Right cardiac atrium (tissue), 5 donors: ENCODE results near the gene MBOAT7. TPM values are rescaled to one million over a fixed set of nuclear protein-coding genes. Genes with fewer than 3 reads are reported as not detected.
A peak's percentile ranks its signal among the peaks of the same experiment; 100 is the strongest.
"Not testable (repeated sequence)": the region's sequence is repeated elsewhere in the genome, so short reads cannot be mapped to it uniquely, and the experiment has no call there.

ENCODE experiments used
- ATAC-seq, 2 donors: fragments of 200-7000 bp; cut with Tn5 transposase; one replicate each; pipeline versions ENCODE4 v1.8.0 to v1.9.1; 2020; ENCODE audit warnings: moderate library complexity in 2 of 2, mild to moderate bottlenecking in 1 of 2
- DNase-seq, 3 donors: peaks; one replicate each; pipeline ENCODE4 v3.0.0-alpha.2; 2020
- H3K27ac ChIP-seq: one replicate; pipeline ENCODE4 v1.5.1; 2013; ENCODE audit warnings: mild to moderate bottlenecking, low read length, control low read depth, moderate library complexity
- H3K27me3 ChIP-seq: one replicate; pipeline ENCODE4 v1.6.1; 2013; ENCODE audit not compliant: control insufficient read depth, insufficient read depth
- H3K4me1 ChIP-seq: one replicate; pipeline ENCODE4 v1.6.1; 2013; ENCODE audit warnings: low read length; ENCODE audit not compliant: control insufficient read depth, insufficient read depth
- H3K4me3 ChIP-seq: one replicate; pipeline ENCODE4 v1.5.1; 2013; ENCODE audit warnings: low read length, control low read depth
- H3K9me3 ChIP-seq: one replicate; pipeline ENCODE4 v1.6.1; 2013; ENCODE audit warnings: low read length; ENCODE audit not compliant: control insufficient read depth
- WGBS: extraction: QIAGEN DNeasy Blood & Tissue Kit; methylation state at CpG from one replicate; pipeline ENCODE4 v1.1.7; 2013; 5-methylcytosine and 5-hydroxymethylcytosine counted together
- intact Hi-C, 4 donors: fragments of 100-400 bp; cut with DNase I; formaldehyde crosslinking; loops; one replicate each; pipeline versions ENCODE4 v1.11.0 to v1.14.0; 2022 to 2023
- polyA plus RNA-seq: library from polyadenylated mRNA; stranded (reverse); fragments of 200-250 nt; gene quantifications from one replicate; pipeline ENCODE4 v1.2.3, GENCODE V29; 2013
- total RNA-seq, 4 donors: library from RNA; stranded (reverse); fragmentation: NEBNext Ultra II Directional; extraction: Animal tissue kit (Norgen Biotek cat#: 25700); gene quantifications; one replicate each; pipeline ENCODE4 v1.2.1, GENCODE V29; 2021
- donor health status: healthy with polysubstance abuse.
- donor health status: DM: no; HTN: yes; CAD: no.
- donor health status: DM: no; HTN: no; CAD: no.
- donor health status: DM: no; HTN: yes; CAD: no; lungs with severe emphysema.
- donor health status: DM: yes; HTN: yes; CAD: no.

The MBOAT7 gene
- total and polyA plus RNA-seq, 5 donors = 16.1 to 23.6 (median 19.9) TPM

DNA sequence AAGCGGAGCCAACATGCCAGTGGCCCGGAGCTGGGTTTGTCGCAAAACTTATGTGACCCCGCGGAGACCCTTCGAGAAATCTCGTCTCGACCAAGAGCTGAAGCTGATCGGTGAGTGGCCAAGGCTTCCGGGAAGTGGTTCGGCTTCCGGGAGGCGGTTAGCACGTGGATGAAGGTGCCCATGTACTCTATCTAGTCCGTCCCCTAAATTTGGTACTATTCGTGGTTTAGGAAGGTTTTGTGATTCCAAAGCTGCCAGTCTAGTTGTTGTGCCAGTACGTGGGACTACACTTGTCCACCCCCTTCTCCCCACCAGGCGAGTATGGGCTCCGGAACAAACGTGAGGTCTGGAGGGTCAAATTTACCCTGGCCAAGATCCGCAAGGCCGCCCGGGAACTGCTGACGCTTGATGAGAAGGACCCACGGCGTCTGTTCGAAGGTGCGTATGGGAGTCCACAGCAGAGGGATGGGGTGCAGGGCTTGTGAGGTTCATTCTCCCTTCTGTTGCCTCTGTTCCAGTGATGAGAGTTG is 11.9 kb upstream of the MBOAT7 start:
- DNase-seq (peak in 2 of 3 donors; percentile 35 to 38), ATAC-seq (peak in 1 of 2 donors; percentile 7)
- H3K4me3 ChIP-seq = peak overlapping the region; percentile 84
- 3% methylated on average over 28 of the region's 28 CpGs for WGBS
- no peaks in the 10 kb centered on the region for H3K27me3 ChIP-seq
- no peaks in the 10 kb centered on the region for H3K9me3 ChIP-seq
- H3K27ac ChIP-seq = peak overlapping the region; percentile 99
- peaks cover 14% of the 10 kb centered on the region for H3K4me1 ChIP-seq
- intact Hi-C loops = no loop called here

- intact Hi-C loops = no loop called here
- Histone ChIP-seq H3K27ac (no peak overlapping the region), H3K27me3 (no peaks in the 10 kb centered on the region), H3K4me3 (no peak overlapping the region), H3K4me1 (peaks cover 14% of the 10 kb centered on the region), H3K9me3 (no peaks in the 10 kb centered on the region)
- no peak for ATAC-seq
- WGBS = 74% methylated on average over 16 of the region's 16 CpGs
- DNase-seq = peak in 1 of 3 donors; percentile 32
These were observed 10.0 kb upstream of the MBOAT7 start for GRCh38 chr19:54199401-54199800.

DNA sequence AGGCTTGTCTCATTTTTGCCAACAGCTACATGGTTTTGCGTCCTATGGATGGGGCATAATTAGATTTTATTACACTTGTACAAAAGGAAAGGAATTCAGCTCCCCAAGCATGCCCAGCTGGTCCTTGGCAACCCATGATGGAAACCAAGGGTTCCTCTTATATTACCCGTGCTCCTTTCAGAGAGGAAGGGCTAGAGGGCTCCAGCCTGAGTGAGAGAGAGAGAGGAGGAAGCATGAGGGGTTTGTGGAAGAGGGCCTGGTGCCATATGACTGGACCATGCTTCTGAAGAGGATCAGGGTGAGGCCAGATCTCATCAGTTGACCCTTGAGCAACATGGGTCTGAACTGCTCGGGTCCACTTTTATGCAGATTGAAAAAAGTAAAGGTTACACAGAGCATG is 7.7 kb upstream of the MBOAT7 start:
- WGBS = 89% methylated on average over 3 of the region's 3 CpGs
- ATAC-seq (no peak), DNase-seq (no peak)
- H3K4me1 ChIP-seq = peaks cover 4% of the 10 kb centered on the region
- no peak overlapping the region for H3K4me3 ChIP-seq
- intact Hi-C loops = no loop called here
- H3K9me3 ChIP-seq = no peaks in the 10 kb centered on the region
- no peak overlapping the region for H3K27ac ChIP-seq
- no peaks in the 10 kb centered on the region for H3K27me3 ChIP-seq

DNA sequence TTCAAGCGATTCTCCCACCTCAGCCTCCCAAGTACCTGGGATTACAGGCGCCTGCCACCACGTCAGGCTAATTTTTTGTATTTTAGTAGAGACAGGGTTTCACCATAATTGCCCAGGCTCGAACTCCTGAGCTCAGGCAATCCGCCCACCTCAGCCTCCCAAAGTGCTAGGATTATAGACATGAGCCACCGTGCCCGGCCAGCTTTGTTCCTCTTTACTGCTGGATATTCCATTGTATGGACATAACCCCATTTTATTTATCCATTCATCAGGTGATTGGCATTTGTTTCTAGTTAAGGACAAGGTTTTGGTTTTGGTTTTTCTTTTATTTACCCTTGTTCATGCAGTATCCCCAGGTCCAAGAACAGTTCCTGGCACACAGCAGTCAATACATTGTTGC is 7.2 kb upstream of the MBOAT7 start:
- Histone ChIP-seq H3K27me3 (no peaks in the 10 kb centered on the region), H3K4me1 (peaks cover 2% of the 10 kb centered on the region), H3K9me3 (no peaks in the 10 kb centered on the region), H3K4me3 (no peak overlapping the region), H3K27ac (no peak overlapping the region)
- ATAC-seq (no peak), DNase-seq (peak in 1 of 3 donors; percentile 4)
- 95% methylated on average over 7 of the region's 7 CpGs for WGBS
- intact Hi-C loops = no loop called here

DNA sequence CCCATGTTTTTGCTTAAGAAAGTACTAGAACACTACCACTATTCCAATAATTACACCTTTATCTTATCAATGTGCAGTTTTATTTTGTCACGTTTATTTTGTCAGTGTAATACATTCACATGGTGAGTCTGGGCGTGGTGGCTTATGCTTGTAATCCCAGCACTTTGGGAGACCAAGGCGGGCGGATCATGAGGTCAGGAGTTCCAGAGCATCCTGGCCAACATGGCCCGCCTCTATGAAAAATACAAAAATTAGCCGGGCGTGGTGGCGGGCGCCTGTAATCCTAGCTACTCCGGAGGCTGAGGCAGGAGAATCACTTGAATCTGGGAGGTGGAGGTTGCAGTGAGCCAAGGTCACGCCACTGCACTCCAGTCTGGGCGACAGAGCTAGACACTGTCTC is 5.1 kb upstream of the MBOAT7 start:
- DNase-seq = peak in 1 of 3 donors; percentile 40
- H3K4me3 ChIP-seq, ATAC-seq, H3K9me3 ChIP-seq, intact Hi-C loops, H3K27me3 ChIP-seq, H3K27ac ChIP-seq, H3K4me1 ChIP-seq: not testable (repeated sequence)
- 92% methylated on average over 12 of the region's 12 CpGs for WGBS

GRCh38 chr19:54193011-54193410 is 3.6 kb upstream of the MBOAT7 start:
- intact Hi-C loops = no loop called here
- no peak for DNase-seq
- WGBS = 93% methylated on average over 11 of the region's 11 CpGs
- H3K27me3 ChIP-seq = no peaks in the 10 kb centered on the region
- H3K27ac ChIP-seq = no peak overlapping the region
- no peak overlapping the region for H3K4me3 ChIP-seq
- ATAC-seq = no peak
- H3K4me1 ChIP-seq = peaks cover 2% of the 10 kb centered on the region
- H3K9me3 ChIP-seq = no peaks in the 10 kb centered on the region

DNA sequence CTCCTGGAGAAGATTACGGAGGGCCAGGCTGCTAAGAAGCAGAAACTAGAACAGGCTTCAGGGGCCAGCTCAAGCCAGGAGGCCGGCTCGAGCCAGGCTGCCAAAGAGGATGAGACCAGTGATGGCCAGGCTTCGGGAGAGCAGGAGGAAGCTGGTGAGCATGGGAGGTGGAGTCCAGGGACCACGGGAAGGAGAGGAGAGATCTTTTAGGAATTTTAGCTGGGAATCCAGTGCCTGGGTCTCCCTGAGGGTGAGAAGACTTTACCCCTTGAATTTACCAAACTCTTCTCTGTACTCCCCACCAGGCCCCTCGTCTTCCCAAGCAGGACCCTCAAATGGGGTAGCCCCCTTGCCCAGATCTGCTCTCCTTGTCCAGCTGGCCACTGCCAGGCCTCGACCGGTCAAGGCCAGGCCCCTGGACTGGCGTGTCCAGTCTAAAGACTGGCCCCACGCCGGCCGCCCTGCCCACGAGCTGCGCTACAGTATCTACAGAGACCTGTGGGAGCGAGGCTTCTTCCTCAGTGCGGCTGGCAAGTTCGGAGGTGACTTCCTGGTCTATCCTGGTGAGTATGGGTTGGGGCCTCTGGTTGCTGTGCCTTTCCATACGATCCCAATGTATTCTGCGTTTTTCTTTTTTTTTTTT is 2.6 kb upstream of the MBOAT7 start:
- Histone ChIP-seq H3K9me3 (no peaks in the 10 kb centered on the region), H3K4me3 (peak overlapping the region; percentile 69), H3K27me3 (no peaks in the 10 kb centered on the region), H3K4me1 (peaks cover 2% of the 10 kb centered on the region), H3K27ac (peak overlapping the region; percentile 87)
- WGBS = 61% methylated on average over 19 of the region's 19 CpGs
- DNase-seq = peak in 2 of 3 donors; percentile 66 to 71
- intact Hi-C loops = no loop called here
- ATAC-seq = no peak

DNA sequence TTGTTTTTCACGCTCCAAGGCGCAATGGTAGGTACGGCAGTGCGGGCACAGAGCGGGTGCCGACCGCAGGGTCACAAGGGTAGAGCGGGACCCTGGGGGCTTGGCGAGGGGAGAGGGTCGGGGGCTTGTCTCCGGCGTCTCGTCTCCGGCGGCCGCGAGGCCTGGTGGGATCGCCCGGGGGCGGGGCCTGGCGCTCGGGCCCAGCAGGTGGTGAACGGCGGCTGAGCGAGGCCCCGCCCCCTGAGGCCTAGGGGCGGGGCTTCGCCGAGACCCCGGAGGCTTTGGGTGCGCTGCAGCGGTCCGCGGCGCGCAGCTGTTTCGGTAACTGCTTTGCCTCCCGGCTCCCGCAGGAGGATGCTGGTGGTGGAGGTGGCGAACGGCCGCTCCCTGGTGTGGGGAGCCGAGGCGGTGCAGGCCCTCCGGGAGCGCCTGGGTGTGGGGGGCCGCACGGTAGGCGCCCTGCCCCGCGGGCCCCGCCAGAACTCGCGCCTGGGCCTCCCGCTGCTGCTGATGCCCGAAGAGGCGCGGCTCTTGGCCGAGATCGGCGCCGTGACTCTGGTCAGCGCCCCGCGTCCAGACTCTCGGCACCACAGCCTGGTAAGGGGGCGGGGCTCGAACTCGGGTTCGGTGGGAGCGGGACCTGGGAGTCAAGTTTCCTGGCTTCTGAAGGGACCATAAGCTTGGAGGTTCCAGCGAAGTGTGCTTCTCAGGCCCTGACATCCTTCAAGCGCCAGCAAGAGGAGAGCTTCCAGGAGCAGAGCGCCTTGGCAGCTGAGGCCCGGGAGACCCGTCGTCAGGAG is 1.8 kb upstream of the MBOAT7 start, which contains the start of gene TSEN34:
TSS of gene TSEN34 (plus strand) at position 298 of the 800 bp plus-strand sequence. CDS start at position 355, 57 bp downstream.
- peaks cover 2% of the 10 kb centered on the region for H3K4me1 ChIP-seq
- H3K4me3 ChIP-seq = peak within 1 kb of the TSS; percentile 69
- H3K9me3 ChIP-seq = no peaks in the 10 kb centered on the region
- peak; percentile 90 to 97 (median 96) for DNase-seq
- WGBS = under 1% methylated on average over 77 of the region's 77 CpGs
- intact Hi-C loops = no loop called here
- ATAC-seq = peak; percentile 58 to 59
- no peaks in the 10 kb centered on the region for H3K27me3 ChIP-seq
- peak within 1 kb of the TSS; percentile 95 for H3K27ac ChIP-seq

DNA sequence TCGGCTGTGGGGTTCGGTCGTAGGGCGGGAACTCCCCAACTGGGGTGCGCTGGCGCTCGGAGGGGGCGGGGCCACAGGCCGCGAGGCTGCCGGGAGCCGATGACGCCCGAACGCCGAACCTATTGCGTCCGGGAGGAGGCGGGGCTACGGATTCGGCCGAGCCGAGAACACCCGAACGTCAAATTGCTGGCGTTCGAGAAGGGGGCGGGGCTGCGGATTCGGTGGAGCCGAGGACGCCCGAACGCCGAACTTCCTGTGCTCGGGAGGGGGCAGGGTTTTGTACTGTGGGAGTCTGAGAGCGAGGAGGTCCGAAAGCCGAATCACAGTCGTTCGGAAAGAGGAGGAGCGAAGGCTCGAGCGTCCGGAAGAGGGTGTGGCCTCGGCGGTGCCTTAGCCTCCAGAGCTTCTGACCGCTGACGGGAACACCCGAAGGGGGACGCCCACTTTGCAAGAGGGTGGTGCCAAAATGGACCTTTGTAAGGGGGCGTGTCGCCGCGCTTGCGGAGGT is 1.2 kb upstream of the MBOAT7 start:
- Histone ChIP-seq H3K4me3 (peak overlapping the region; percentile 69), H3K27ac (peak overlapping the region; percentile 95), H3K27me3 (no peaks in the 10 kb centered on the region), H3K4me1 (peaks cover 2% of the 10 kb centered on the region), H3K9me3 (no peaks in the 10 kb centered on the region)
- peak; percentile 99 to 100 (median 100) for DNase-seq
- peak; percentile 87 for ATAC-seq
- WGBS = under 1% methylated on average over 56 of the region's 56 CpGs
- intact Hi-C loops = no loop called here

DNA sequence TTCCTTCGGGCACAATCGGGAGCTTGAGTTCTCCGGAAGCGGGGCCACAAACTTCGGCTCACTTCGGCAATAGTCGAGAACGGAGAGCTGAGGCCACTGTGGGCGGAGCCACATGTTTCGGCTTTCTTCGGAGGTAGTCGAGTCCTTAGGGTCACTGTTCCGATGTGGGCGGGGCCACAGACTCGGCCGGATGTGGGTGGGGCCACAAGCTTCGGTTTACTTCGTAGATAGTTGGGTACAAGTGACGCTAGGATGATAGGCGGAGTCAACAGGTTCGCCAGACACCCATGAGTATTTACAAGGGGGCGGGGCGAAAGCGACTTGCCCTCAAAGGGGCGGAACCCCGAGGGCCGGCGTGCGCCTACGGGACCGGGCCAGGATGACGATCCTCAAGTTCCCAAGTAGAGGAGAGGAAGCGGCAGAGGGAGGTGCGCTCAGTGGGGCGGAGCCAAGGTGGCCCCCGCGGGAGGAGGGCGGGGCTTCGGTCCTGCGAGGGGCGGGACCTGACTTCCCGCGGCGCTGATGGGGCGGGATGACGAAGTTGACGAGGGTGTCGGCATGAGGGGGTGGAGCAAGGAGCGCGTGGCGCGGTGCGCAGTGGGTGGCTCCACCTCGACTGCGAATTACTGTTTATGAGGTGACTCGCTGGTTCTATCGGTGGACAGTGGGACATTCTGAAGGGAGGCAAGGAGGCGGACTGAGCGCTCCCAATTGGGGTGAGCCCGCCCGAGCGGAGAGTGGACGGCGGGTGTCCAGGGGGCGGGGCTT is 539 bp upstream of the MBOAT7 start:
- peak; percentile 100 for DNase-seq
- no peaks in the 10 kb centered on the region for H3K9me3 ChIP-seq
- intact Hi-C loops = no loop called here

More for the DNA sequence above, 539 bp upstream of the MBOAT7 start:
- Histone ChIP-seq H3K27me3 (no peaks in the 10 kb centered on the region), H3K27ac (peak overlapping the region; percentile 95), H3K4me1 (peaks cover 2% of the 10 kb centered on the region), H3K4me3 (peak overlapping the region; percentile 53)
- peak; percentile 86 to 87 for ATAC-seq
- under 1% methylated on average over 65 of the region's 65 CpGs for WGBS
